HG03457 (cell line): Measurements from ENCODE around the gene FAM180A.
"Not testable (repeated sequence)": the region's sequence is repeated elsewhere in the genome, so short reads cannot be mapped to it uniquely, and the experiment has no call there.

Experiments
- ATAC-seq: cut with Tn5 transposase; IDR thresholded peaks from one replicate; pipeline ENCODE4 v1.9.1; 2021; ENCODE audit warnings: moderate number of reproducible peaks; ENCODE audit not compliant: unreplicated experiment

FAM180A gene

GRCh38 chr7:135715055-135715522, 33.5 kb downstream of the FAM180A start:
- no peak for ATAC-seq

GRCh38 chr7:135714534-135715009, 34.0 kb downstream of the FAM180A start:
- no peak for ATAC-seq

GRCh38 chr7:135713836-135714470, 34.7 kb downstream of the FAM180A start:
- ATAC-seq, result no peak

GRCh38 chr7:135712796-135713195, 35.8 kb downstream of the FAM180A start:
- no peak for ATAC-seq

- no peak for ATAC-seq
Observed at GRCh38 chr7:135712182-135712782, 36.3 kb downstream of the FAM180A start.

- no peak for ATAC-seq
Observed at GRCh38 chr7:135711139-135711469, 37.5 kb downstream of the FAM180A start.

GRCh38 chr7:135710417-135711138, 38.0 kb downstream of the FAM180A start:
- no peak for ATAC-seq

- no peak for ATAC-seq
Observed at GRCh38 chr7:135709508-135709907, 39.1 kb downstream of the FAM180A start.

GRCh38 chr7:135708041-135708440, 40.6 kb downstream of the FAM180A start:
- ATAC-seq, result no peak

- no peak for ATAC-seq
Observed at GRCh38 chr7:135707570-135707966, 41.0 kb downstream of the FAM180A start.

GRCh38 chr7:135706858-135707569, 41.6 kb downstream of the FAM180A start:
- no peak for ATAC-seq

- no peak for ATAC-seq
Observed at GRCh38 chr7:135706038-135706742, 42.4 kb downstream of the FAM180A start.

GRCh38 chr7:135704698-135705097, 43.9 kb downstream of the FAM180A start:
- ATAC-seq, result no peak

GRCh38 chr7:135704074-135704473, 44.5 kb downstream of the FAM180A start:
- no peak for ATAC-seq

- no peak for ATAC-seq
Observed at GRCh38 chr7:135697276-135698049, 51.1 kb downstream of the FAM180A start.

- no peak for ATAC-seq
Observed at GRCh38 chr7:135693558-135693957, 55.1 kb downstream of the FAM180A start.

- not testable (repeated sequence) for ATAC-seq
Observed at GRCh38 chr7:135692606-135693005, 56.0 kb downstream of the FAM180A start.

GRCh38 chr7:135692055-135692454, 56.6 kb downstream of the FAM180A start:
- ATAC-seq, result no peak

- ATAC-seq, result no peak
Observed at GRCh38 chr7:135690566-135690965, 58.0 kb downstream of the FAM180A start.

- ATAC-seq, result no peak
Observed at GRCh38 chr7:135687466-135687865, 61.1 kb downstream of the FAM180A start.
